Neural progenitor cell (in vitro differentiated cells): ENCODE measurements around the gene C20orf202.

ENCODE experiments used
- CTCF ChIP-seq: fragments of 200-600 bp; sonication (generic); IDR thresholded peaks from 2 replicates; pipeline ENCODE4 v1.5.1; 2017; ENCODE audit warnings: antibody characterized with exemption, mild to moderate bottlenecking
- EZH2 ChIP-seq: fragments of 200-600 bp; sonication (generic); IDR thresholded peaks from 2 replicates; pipeline ENCODE4 v1.6.1; 2017; ENCODE audit warnings: antibody characterized with exemption, mild to moderate bottlenecking, moderate library complexity
- EZH2phosphoT487 ChIP-seq: fragments of 200-600 bp; sonication (generic); IDR thresholded peaks from 2 replicates; pipeline ENCODE4 v1.6.1; 2017; ENCODE audit warnings: antibody characterized with exemption

DNA sequence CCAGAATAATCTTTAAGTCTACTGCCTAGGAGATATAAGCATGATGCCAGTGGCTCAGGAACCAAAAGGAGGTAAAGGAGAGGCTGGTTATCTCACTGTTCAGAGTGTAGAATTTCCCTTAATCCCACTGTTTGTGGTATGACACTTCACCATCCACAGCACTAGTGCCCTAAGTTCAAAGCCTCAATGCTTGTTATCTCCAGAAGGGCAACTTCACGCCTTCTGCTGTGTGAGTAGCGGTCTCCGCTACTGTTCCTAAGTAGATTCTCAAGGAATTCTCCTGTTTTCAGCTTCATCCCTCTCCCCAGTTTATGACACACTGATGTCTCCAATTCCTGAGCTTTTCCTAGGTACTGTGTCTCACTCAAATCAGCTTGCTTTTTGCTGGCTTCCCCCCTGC lies 49.2 kb downstream of the C20orf202 start:
- TF ChIP-seq CTCF (no peak), EZH2phosphoT487 (no peak), EZH2 (no peak)
